AG08396 (cell line): ENCODE results near the gene RALGAPA1.
"Not testable (repeated sequence)": the region's sequence is repeated elsewhere in the genome, so short reads cannot be mapped to it uniquely, and the experiment has no call there.

Experiments used
- DNase-seq: peaks from one replicate; pipeline ENCODE4 v3.0.0; 2012; ENCODE audit warnings: low spot score, mixed read lengths

RALGAPA1 gene

GRCh38 chr14:35821564-35822411 lies 12.7 kb upstream of the RALGAPA1 start:
- peak; percentile 58 for DNase-seq

- no peak for DNase-seq
Measured at GRCh38 chr14:35819591-35820540, 10.8 kb upstream of the RALGAPA1 start.

GRCh38 chr14:35818346-35819115 lies 9.4 kb upstream of the RALGAPA1 start:
- peak; percentile 69 for DNase-seq

- DNase-seq, result peak; percentile 45
Measured at GRCh38 chr14:35814371-35815005, 5.4 kb upstream of the RALGAPA1 start.

- DNase-seq, result no peak
Measured at GRCh38 chr14:35810963-35811362, 1.9 kb upstream of the RALGAPA1 start.

GRCh38 chr14:35809597-35809996 lies 502 bp upstream of the RALGAPA1 start:
- no peak for DNase-seq

- DNase-seq, result no peak
Measured at GRCh38 chr14:35808076-35808637, 938 bp downstream of the RALGAPA1 start.

GRCh38 chr14:35807131-35807961 lies 1.7 kb downstream of the RALGAPA1 start:
- no peak for DNase-seq

GRCh38 chr14:35806006-35806907 lies 2.8 kb downstream of the RALGAPA1 start:
- DNase-seq, result no peak

GRCh38 chr14:35797796-35798195 lies 11.3 kb downstream of the RALGAPA1 start:
- no peak for DNase-seq

GRCh38 chr14:35789651-35790050 lies 19.4 kb downstream of the RALGAPA1 start:
- DNase-seq, result peak; percentile 11

- DNase-seq, result no peak
Measured at GRCh38 chr14:35786856-35787255, 22.2 kb downstream of the RALGAPA1 start.

- no peak for DNase-seq
Measured at GRCh38 chr14:35783699-35784098, 25.4 kb downstream of the RALGAPA1 start.

GRCh38 chr14:35779368-35779767 lies 29.7 kb downstream of the RALGAPA1 start:
- DNase-seq, result no peak

GRCh38 chr14:35777550-35777949 lies 31.5 kb downstream of the RALGAPA1 start:
- DNase-seq, result not testable (repeated sequence)

GRCh38 chr14:35776823-35777222 lies 32.3 kb downstream of the RALGAPA1 start:
- DNase-seq, result no peak

GRCh38 chr14:35776085-35776484 lies 33.0 kb downstream of the RALGAPA1 start:
- not testable (repeated sequence) for DNase-seq

GRCh38 chr14:35766700-35767082 lies 42.4 kb downstream of the RALGAPA1 start:
- DNase-seq, result no peak

GRCh38 chr14:35766036-35766699 lies 42.9 kb downstream of the RALGAPA1 start:
- DNase-seq, result no peak
